ENCODE data around the gene ORAI3.

- no peak for TF ChIP-seq EZH2 (IDR thresholded peaks at IDR 0.05; ENCODE audit: insufficient read depth, poor library complexity, severe bottlenecking)
- TF ChIP-seq EZH2phosphoT487 (IDR thresholded peaks at IDR 0.05; ENCODE audit: insufficient read depth, low read depth) = no peak
Measured at GRCh38 chr16:30964574-30965226, 15.8 kb downstream of the ORAI3 start.

Measured in GM23248 (cell line).